Fibroblast of mammary gland (primary cell): ENCODE data around the gene ZER1.

ENCODE experiments used
- DNase-seq: peaks from one replicate; pipeline ENCODE4 v3.0.0-alpha.2; 2010; ENCODE audit warnings: low read depth
- H3K4me3 ChIP-seq: 2 replicates; pipeline ENCODE4 v1.5.1; 2011; ENCODE audit warnings: low read depth, mild to moderate bottlenecking, low read length, moderate library complexity; ENCODE audit not compliant: control insufficient read depth
- CTCF ChIP-seq: conservative IDR thresholded peaks from 2 replicates; pipeline ENCODE4 v1.5.1; 2011; ENCODE audit warnings: low read depth, low read length, inconsistent platforms; ENCODE audit not compliant: control insufficient read depth, insufficient read depth

The ZER1 gene

GRCh38 chr9:128712451-128713410, 59.0 kb downstream of the ZER1 start:
- no peak overlapping the region for H3K4me3 ChIP-seq
- TF ChIP-seq CTCF = no peak
- no peak for DNase-seq

GRCh38 chr9:128707446-128707845, 64.3 kb downstream of the ZER1 start:
- H3K4me3 ChIP-seq = no peak overlapping the region
- no peak for TF ChIP-seq CTCF

GRCh38 chr9:128706671-128707381, 64.9 kb downstream of the ZER1 start:
- no peak for DNase-seq
- no peak for TF ChIP-seq CTCF
- H3K4me3 ChIP-seq = no peak overlapping the region

More at GRCh38 chr9:128707446-128707845, 64.3 kb downstream of the ZER1 start:
- DNase-seq = no peak

- DNase-seq = no peak
- no peak overlapping the region for H3K4me3 ChIP-seq
- no peak for TF ChIP-seq CTCF
These were observed 65.7 kb downstream of the ZER1 start for GRCh38 chr9:128706045-128706444.

- no peak overlapping the region for H3K4me3 ChIP-seq
- no peak for TF ChIP-seq CTCF
- no peak for DNase-seq
These were observed 66.4 kb downstream of the ZER1 start for GRCh38 chr9:128705051-128705965.

- no peak overlapping the region for H3K4me3 ChIP-seq
- DNase-seq = no peak
- TF ChIP-seq CTCF = no peak
These were observed 67.4 kb downstream of the ZER1 start for GRCh38 chr9:128704356-128704670.
